Measurements from ENCODE around the gene ZNF821. TPM values are rescaled to one million over a fixed set of nuclear protein-coding genes. Genes with fewer than 3 reads are reported as not detected.
"Not testable (repeated sequence)": the region's sequence is repeated elsewhere in the genome, so short reads cannot be mapped to it uniquely, and the experiment has no call there.

The ZNF821 gene
- total and polyA plus RNA-seq, 7 donors: 0.87 to 6.1 (median 3.9) TPM

DNA sequence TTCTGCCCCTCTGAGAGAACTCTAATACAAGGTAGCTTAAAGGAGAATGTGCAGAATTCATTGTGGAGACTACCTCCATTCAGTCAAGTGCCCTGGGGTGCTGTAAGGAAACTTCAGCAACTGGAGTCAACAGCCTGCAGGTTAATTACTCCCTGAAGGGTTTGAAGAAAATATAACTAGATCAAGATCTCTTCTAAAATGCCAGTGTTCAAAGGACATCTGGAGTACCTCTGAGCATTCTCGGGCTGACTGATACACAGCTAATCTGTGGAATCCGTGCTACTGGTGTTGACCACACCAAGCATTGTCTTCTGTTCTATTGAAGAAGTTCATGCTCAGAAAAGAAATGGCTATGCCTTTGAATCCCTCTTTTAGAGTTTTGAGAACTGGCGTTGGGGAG is 49.7 kb downstream of the ZNF821 start:
- no peak for DNase-seq
- H3K27ac ChIP-seq: no peak overlapping the region
- 65 to 69% (median 66%) methylated on average over 3 of the region's 3 CpGs for WGBS, 3 donors
- no peak for ATAC-seq
- H3K4me1 ChIP-seq: no peaks in the 10 kb centered on the region
- H3K27me3 ChIP-seq (ENCODE audit: insufficient read depth in 3 of 3, low read length in 2 of 3): no peaks in the 10 kb centered on the region
- intact Hi-C loops (cut with DNase I): no loop called here
- H3K9me3 ChIP-seq: no peaks in the 10 kb centered on the region
- no peaks in the 10 kb centered on the region for H3K36me3 ChIP-seq (ENCODE audit: insufficient read depth in 1 of 2, low read depth in 1 of 2)
- TF ChIP-seq, protein P1, sequence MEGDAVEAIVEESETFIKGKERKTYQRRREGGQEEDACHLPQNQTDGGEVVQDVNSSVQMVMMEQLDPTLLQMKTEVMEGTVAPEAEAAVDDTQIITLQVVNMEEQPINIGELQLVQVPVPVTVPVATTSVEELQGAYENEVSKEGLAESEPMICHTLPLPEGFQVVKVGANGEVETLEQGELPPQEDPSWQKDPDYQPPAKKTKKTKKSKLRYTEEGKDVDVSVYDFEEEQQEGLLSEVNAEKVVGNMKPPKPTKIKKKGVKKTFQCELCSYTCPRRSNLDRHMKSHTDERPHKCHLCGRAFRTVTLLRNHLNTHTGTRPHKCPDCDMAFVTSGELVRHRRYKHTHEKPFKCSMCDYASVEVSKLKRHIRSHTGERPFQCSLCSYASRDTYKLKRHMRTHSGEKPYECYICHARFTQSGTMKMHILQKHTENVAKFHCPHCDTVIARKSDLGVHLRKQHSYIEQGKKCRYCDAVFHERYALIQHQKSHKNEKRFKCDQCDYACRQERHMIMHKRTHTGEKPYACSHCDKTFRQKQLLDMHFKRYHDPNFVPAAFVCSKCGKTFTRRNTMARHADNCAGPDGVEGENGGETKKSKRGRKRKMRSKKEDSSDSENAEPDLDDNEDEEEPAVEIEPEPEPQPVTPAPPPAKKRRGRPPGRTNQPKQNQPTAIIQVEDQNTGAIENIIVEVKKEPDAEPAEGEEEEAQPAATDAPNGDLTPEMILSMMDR (IDR thresholded peaks at IDR 0.05): no peak
- H3K4me3 ChIP-seq: no peak overlapping the region

DNA sequence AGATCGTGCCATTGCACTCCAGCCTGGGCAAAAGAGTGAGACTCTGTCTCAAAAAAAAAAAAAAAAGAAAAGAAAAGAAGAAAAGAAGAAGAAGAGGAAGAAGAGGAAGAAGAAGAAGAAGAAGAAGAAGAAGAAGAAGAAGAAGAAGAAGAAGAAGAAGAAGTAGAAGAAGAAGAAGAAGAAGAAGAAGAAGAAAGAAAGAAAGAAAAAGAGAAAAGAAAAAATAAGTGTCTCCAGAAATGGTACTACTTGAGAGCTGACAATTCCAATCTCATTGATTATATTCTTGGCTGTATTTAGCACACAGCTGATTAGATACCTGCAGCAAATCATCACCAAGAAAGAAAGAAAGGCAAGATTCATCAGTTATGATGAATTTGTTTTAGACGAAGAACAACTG is 51.9 kb downstream of the ZNF821 start:
- H3K4me3 ChIP-seq; intact Hi-C loops (cut with DNase I): not testable (repeated sequence)
- WGBS, 3 donors: 87 to 90% (median 88%) methylated on average over 2 of the region's 2 CpGs

GRCh38 chr16:71831698-71832097 is 52.3 kb downstream of the ZNF821 start:
- intact Hi-C loops (cut with DNase I); DNase-seq; H3K4me3 ChIP-seq; H3K27me3 ChIP-seq (ENCODE audit: insufficient read depth in 3 of 3, low read length in 2 of 3); H3K36me3 ChIP-seq (ENCODE audit: insufficient read depth in 1 of 2, low read depth in 1 of 2); H3K4me1 ChIP-seq; H3K9me3 ChIP-seq; H3K27ac ChIP-seq; ATAC-seq: not testable (repeated sequence)
- 84 to 92% (median 86%) methylated on average over 3 of the region's 3 CpGs for WGBS, 3 donors

More for the DNA sequence above, 51.9 kb downstream of the ZNF821 start:
- H3K9me3 ChIP-seq; ATAC-seq; H3K27me3 ChIP-seq (ENCODE audit: insufficient read depth in 3 of 3, low read length in 2 of 3); DNase-seq; H3K36me3 ChIP-seq (ENCODE audit: insufficient read depth in 1 of 2, low read depth in 1 of 2); H3K4me1 ChIP-seq; H3K27ac ChIP-seq: not testable (repeated sequence)

DNA sequence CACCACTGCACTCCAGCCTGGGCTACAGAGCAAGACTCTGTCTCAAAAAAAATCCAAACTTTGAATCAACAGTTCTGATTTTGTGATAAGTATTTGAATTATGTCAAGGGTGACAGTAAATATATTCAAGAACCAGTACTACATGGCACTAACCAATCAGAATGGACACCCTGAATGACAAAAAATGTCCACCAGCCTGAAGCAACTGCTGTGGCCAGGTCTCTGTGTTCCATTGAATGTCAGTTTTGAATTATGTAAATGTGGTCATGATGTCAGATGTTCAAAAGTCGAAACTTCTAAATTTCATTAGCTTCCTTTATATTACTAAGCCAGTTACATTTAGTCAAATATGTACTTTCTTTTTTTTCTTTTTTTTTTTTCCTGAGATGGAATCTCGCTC is 53.6 kb downstream of the ZNF821 start:
- Histone ChIP-seq H3K27ac (no peak overlapping the region), H3K4me3 (no peak overlapping the region), H3K9me3 (no peaks in the 10 kb centered on the region), H3K4me1 (no peaks in the 10 kb centered on the region), H3K27me3 (ENCODE audit: insufficient read depth in 3 of 3, low read length in 2 of 3) (no peaks in the 10 kb centered on the region), H3K36me3 (ENCODE audit: insufficient read depth in 1 of 2, low read depth in 1 of 2) (peaks cover 0 to 8% of the 10 kb centered on the region in 2 donors)
- intact Hi-C loops (cut with DNase I): no loop called here
- no peak for ATAC-seq
- TF ChIP-seq, protein P1 (IDR thresholded peaks at IDR 0.05): no peak
- WGBS, 3 donors: 89 to 91% (median 90%) methylated on average over 2 of the region's 2 CpGs
- no peak for DNase-seq

- intact Hi-C loops (cut with DNase I): no loop called here
- Histone ChIP-seq H3K36me3 (ENCODE audit: insufficient read depth in 1 of 2, low read depth in 1 of 2) (peaks cover 0 to 28% of the 10 kb centered on the region in 2 donors), H3K4me3 (no peak overlapping the region), H3K9me3 (no peaks in the 10 kb centered on the region), H3K4me1 (no peaks in the 10 kb centered on the region), H3K27ac (no peak overlapping the region), H3K27me3 (ENCODE audit: insufficient read depth in 3 of 3, low read length in 2 of 3) (no peaks in the 10 kb centered on the region)
- no peak for DNase-seq
- TF ChIP-seq, protein P1 (IDR thresholded peaks at IDR 0.05): no peak
- ATAC-seq: no peak
- WGBS, 3 donors: 69 to 86% (median 78%) methylated on average over 5 of the region's 5 CpGs
Measured at GRCh38 chr16:71826533-71827017, 57.4 kb downstream of the ZNF821 start.

DNA sequence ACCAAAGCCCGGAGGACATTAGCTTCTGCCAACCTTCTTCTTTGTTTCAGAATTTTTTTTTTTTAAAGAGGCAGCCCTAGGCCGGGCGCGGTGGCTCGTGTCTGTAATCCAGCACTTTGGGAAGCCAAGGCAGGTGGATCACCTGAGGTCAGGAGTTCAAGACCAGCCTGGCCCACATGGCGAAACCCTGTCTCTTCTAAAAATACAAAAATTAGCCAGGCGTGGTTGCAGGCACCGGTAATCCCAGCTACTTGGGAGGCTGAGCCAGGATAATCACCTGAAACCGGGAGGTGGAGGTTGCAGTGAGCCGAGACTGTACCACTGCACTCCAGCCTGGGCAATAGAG is 66.9 kb downstream of the ZNF821 start:
- Histone ChIP-seq H3K27ac (peak overlapping the region; percentile 68), H3K4me3 (peak overlapping the region; percentile 0), H3K4me1 (peaks cover 17% of the 10 kb centered on the region), H3K36me3 (ENCODE audit: insufficient read depth in 1 of 2, low read depth in 1 of 2) (peaks cover 0 to 13% of the 10 kb centered on the region in 2 donors)
- ATAC-seq: peak in 3 of 4 donors; percentile 27 to 35 (median 29)
- H3K9me3 ChIP-seq; DNase-seq; intact Hi-C loops (cut with DNase I); H3K27me3 ChIP-seq (ENCODE audit: insufficient read depth in 3 of 3, low read length in 2 of 3): not testable (repeated sequence)
- 55 to 84% (median 61%) methylated on average over 10 of the region's 10 CpGs for WGBS, 3 donors
